IPS-11a (cell line): ENCODE measurements around the gene PLEKHF1.

Experiments
- H3K4me3 ChIP-seq: one replicate; pipeline ENCODE4 v1.5.1; 2013; ENCODE audit warnings: low read depth, low read length, control low read depth

PLEKHF1 gene

DNA sequence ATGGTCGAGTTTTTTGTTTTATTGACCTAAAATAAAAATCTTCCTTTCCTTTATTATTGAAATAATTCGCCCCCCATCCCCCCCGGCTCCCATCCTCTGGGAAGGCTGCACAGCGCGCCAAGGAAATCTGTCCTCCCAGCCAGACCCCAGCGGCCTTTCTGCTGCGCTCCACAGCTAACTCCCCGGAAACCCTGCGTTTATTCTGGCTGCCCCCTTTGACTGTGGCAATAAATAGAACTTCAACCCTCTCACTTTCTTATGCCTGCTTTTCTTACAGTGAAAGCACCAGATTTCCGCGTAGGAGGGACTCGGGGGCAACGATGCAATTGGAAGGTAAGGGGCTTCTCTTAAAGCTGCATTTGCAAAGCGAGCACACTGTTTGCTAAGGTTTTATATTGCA, 59.5 kb downstream of the PLEKHF1 start:
- H3K4me3 ChIP-seq: no peak overlapping the region
